Activated CD8-positive, alpha-beta T cell treated with anti-CD3 and anti-CD28 coated beads, Interleukin-2, amount 10 ng/mL, durations not matched to agents 7 days and 5 days (primary cell): ENCODE results near the gene ISM2. TPM values are rescaled to one million over a fixed set of nuclear protein-coding genes. Genes with fewer than 3 reads are reported as not detected.

Experiments
- total RNA-seq, 2 experiments: library from RNA; stranded (reverse); gene quantifications; one replicate each; pipeline ENCODE4 v1.2.3, GENCODE V29; 2021

ISM2 gene
- total RNA-seq, 2 experiments from 2014 or later = not detected

Other genes with a start within 250 kb of the ISM2 start
- gene NGB, start 227.6 kb downstream of the ISM2 start, total RNA-seq = not detected
- gene POMT2, start 177.9 kb downstream of the ISM2 start, total RNA-seq = 10 to 100 TPM; 15.0 to 15.5 TPM
- gene GSTZ1, start 177.8 kb downstream of the ISM2 start, total RNA-seq = 10 to 100 TPM; 11.7 to 15.1 TPM
- 10 to 100 TPM; 16.7 to 17.1 TPM for gene TMED8, start 121.7 kb downstream of the ISM2 start, total RNA-seq
- under 1 TPM; 0.23 to 0.40 TPM for gene SAMD15, start 121.4 kb downstream of the ISM2 start, total RNA-seq
- gene NOXRED1, start 75.3 kb downstream of the ISM2 start, total RNA-seq = under 1 TPM; 0.29 TPM
- 10 to 100 TPM; 18.4 to 19.3 TPM for gene VIPAS39, start 41.2 kb downstream of the ISM2 start, total RNA-seq
- 100 to 1,000 TPM; 252 to 273 TPM for gene AHSA1, start 40.7 kb downstream of the ISM2 start, total RNA-seq
- gene SPTLC2, start 117.8 kb upstream of the ISM2 start, total RNA-seq = 10 to 100 TPM; 76.5 to 80.4 TPM
- gene ALKBH1, start 209.2 kb upstream of the ISM2 start, total RNA-seq = 10 to 100 TPM; 12.9 to 14.8 TPM
- 100 to 1,000 TPM in 1 of 2 experiments, 10 to 100 TPM in 1; 92.1 to 101 TPM for gene SLIRP, start 209.3 kb upstream of the ISM2 start, total RNA-seq